A673 (cell line): ENCODE results near the gene MIER2.

Experiments
- CTCF ChIP-seq: fragments of 300-800, 200-600 bp; sonication (generic); conservative IDR thresholded peaks from 2 replicates; pipeline ENCODE4 v1.5.1; 2017; ENCODE audit warnings: low read depth, mild to moderate bottlenecking, antibody characterized with exemption, low read length, moderate library complexity, mixed read lengths
- EZH2 ChIP-seq: fragments of 200-600 bp; sonication (generic); IDR thresholded peaks from 2 replicates; pipeline ENCODE4 v1.6.1; 2017; ENCODE audit warnings: borderline replicate concordance, low read depth, mild to moderate bottlenecking, mixed read lengths, antibody characterized with exemption, low read length; ENCODE audit not compliant: poor library complexity, severe bottlenecking

- TF ChIP-seq EZH2 (no peak), CTCF (no peak)
These were observed 66.9 kb downstream of the MIER2 start for GRCh38 chr19:277581-278165.
